DOHH2 (cell line): ENCODE measurements around the gene SLAIN1.

Experiments
- EZH2phosphoT487 ChIP-seq: fragments of 200-600 bp; sonication (generic); IDR thresholded peaks from 2 replicates; pipeline ENCODE4 v1.6.1; 2017; ENCODE audit warnings: borderline replicate concordance, mild to moderate bottlenecking, antibody characterized with exemption, low read length, moderate library complexity, mixed read lengths
- TF ChIP-seq, protein P1 (sequence below): fragments of 200-600 bp; sonication (generic); IDR thresholded peaks from one replicate; pipeline ENCODE4 v1.5.1; 2014; ENCODE audit warnings: antibody characterized with exemption, mild to moderate bottlenecking, low read depth, low read length; ENCODE audit not compliant: poor library complexity, severe bottlenecking

DNA sequence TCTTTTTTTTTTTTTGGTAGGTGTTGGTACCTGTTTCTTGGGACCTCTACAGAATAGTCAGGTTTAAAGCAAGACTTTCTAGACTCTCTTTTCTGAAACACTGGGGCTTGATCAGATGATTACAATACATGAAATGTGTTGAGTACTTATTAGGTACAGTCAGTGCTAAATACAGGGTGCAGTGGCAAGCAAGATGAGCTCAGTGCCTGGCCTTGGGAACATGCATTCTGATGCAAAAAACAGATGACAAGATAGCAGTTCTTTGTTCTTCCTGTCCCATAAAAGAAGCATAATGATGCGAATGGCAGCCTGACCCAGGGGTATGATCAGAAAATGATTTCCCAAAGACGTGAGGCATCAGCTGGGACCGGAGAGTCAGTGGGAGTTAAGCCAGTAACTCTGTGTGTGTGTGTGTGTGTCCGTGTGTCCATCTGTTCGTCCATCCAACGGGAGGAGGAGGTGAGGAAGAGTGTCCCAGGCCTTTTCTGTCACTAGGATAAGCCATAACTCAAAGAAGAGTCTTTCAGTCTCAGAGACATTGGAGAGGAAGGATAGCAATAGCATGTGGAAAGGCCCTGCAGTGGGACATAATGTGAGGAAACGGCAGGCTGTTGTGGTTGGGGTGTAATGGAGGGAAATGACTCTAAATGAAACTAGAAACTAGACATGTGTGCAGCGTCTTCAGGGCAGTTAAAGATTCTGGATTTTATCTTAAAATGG is 32.2 kb downstream of the SLAIN1 start:
- TF ChIP-seq, protein P1, sequence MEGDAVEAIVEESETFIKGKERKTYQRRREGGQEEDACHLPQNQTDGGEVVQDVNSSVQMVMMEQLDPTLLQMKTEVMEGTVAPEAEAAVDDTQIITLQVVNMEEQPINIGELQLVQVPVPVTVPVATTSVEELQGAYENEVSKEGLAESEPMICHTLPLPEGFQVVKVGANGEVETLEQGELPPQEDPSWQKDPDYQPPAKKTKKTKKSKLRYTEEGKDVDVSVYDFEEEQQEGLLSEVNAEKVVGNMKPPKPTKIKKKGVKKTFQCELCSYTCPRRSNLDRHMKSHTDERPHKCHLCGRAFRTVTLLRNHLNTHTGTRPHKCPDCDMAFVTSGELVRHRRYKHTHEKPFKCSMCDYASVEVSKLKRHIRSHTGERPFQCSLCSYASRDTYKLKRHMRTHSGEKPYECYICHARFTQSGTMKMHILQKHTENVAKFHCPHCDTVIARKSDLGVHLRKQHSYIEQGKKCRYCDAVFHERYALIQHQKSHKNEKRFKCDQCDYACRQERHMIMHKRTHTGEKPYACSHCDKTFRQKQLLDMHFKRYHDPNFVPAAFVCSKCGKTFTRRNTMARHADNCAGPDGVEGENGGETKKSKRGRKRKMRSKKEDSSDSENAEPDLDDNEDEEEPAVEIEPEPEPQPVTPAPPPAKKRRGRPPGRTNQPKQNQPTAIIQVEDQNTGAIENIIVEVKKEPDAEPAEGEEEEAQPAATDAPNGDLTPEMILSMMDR = no peak
- no peak for TF ChIP-seq EZH2phosphoT487
